Measurements from ENCODE around the gene MGAT3.

MGAT3 gene

GRCh38 chr22:39536711-39537110 is 79.9 kb downstream of the MGAT3 start:
- TF ChIP-seq ZBTB6 (tag by site-specific recombination; IDR thresholded peaks at IDR 0.05) (no peak), ZNF530 (tag by site-specific recombination; IDR thresholded peaks at IDR 0.05; ENCODE audit: low read depth) (no peak), ZNF521 (tag by site-specific recombination; IDR thresholded peaks at IDR 0.05) (no peak), ZNF837 (tag by site-specific recombination; IDR thresholded peaks at IDR 0.05) (no peak), ZNF24 (tag by site-specific recombination; IDR thresholded peaks at IDR 0.05) (no peak), ZNF645 (tag by site-specific recombination; IDR thresholded peaks at IDR 0.05) (no peak), PRDM4 (tag by site-specific recombination; IDR thresholded peaks at IDR 0.05) (no peak), SETDB1 (IDR thresholded peaks at IDR 0.05; ENCODE audit: insufficient read length, low read length) (no peak), ZNF132 (tag by site-specific recombination; IDR thresholded peaks at IDR 0.05; ENCODE audit: borderline replicate concordance) (no peak), ZFP37 (tag by site-specific recombination; IDR thresholded peaks at IDR 0.05) (no peak), ZSCAN30 (tag by site-specific recombination; IDR thresholded peaks at IDR 0.05) (no peak)
- H3K4me1 ChIP-seq (ENCODE audit: control insufficient read depth, insufficient read depth, low read length): no peaks in the 10 kb centered on the region
- ChIA-PET POLR2A (no interaction called here), CTCF (interaction anchor here (0.6 to 7.1 kb wide), 10 partner anchors 7 to 812 kb away, joined by 3 to 109 read pairs (median 6); no protein-coding TSS in a partner anchor)
- no peak overlapping the region for H3K4me3 ChIP-seq (ENCODE audit: low read depth, low read length)
- no peaks in the 10 kb centered on the region for H3K9me3 ChIP-seq (ENCODE audit: control insufficient read depth, insufficient read depth, low read depth, low read length)
- no peak overlapping the region for H3K27ac ChIP-seq (ENCODE audit: extremely low read depth, low read depth, low read length)
- no peaks in the 10 kb centered on the region for H3K36me3 ChIP-seq (ENCODE audit: control insufficient read depth in 2 of 2, insufficient read depth in 1 of 2, low read length in 2 of 2)

GRCh38 chr22:39537975-39538374 is 81.2 kb downstream of the MGAT3 start:
- no peaks in the 10 kb centered on the region for H3K36me3 ChIP-seq (ENCODE audit: control insufficient read depth in 2 of 2, insufficient read depth in 1 of 2, low read length in 2 of 2)
- no peaks in the 10 kb centered on the region for H3K4me1 ChIP-seq (ENCODE audit: control insufficient read depth, insufficient read depth, low read length)
- no peak overlapping the region for H3K4me3 ChIP-seq (ENCODE audit: low read depth, low read length)
- CTCF ChIA-PET: interaction anchor here (0.7 to 1.8 kb wide), 5 partner anchors 268 to 502 kb away, joined by 3 to 8 read pairs (median 3); no protein-coding TSS in a partner anchor
- no peak overlapping the region for H3K27ac ChIP-seq (ENCODE audit: extremely low read depth, low read depth, low read length)
- H3K9me3 ChIP-seq (ENCODE audit: control insufficient read depth, insufficient read depth, low read depth, low read length): no peaks in the 10 kb centered on the region
- TF ChIP-seq ZNF174 (tag by site-specific recombination; IDR thresholded peaks at IDR 0.05) (no peak), ZSCAN5A (tag by site-specific recombination; IDR thresholded peaks at IDR 0.05) (no peak), ZNF169 (tag by site-specific recombination; IDR thresholded peaks at IDR 0.05) (no peak), ZNF701 (tag by site-specific recombination; IDR thresholded peaks at IDR 0.05) (no peak), ZNF596 (tag by site-specific recombination; IDR thresholded peaks at IDR 0.05) (no peak)
- POLR2A ChIA-PET: interaction anchor here (1.0 kb wide), 1 partner anchor 503 kb away, joined by 3 read pairs; no protein-coding TSS in a partner anchor
